IPS-18a (cell line): Measurements from ENCODE around the gene EHD1.
A peak's percentile ranks its signal among the peaks of the same experiment; 100 is the strongest.
"Not testable (repeated sequence)": the region's sequence is repeated elsewhere in the genome, so short reads cannot be mapped to it uniquely, and the experiment has no call there.

ENCODE experiments used
- H3K27ac ChIP-seq: one replicate; pipeline ENCODE4 v1.5.1; 2013; ENCODE audit warnings: low read length
- H3K27me3 ChIP-seq: one replicate; pipeline ENCODE4 v1.6.1; 2013; ENCODE audit warnings: mild to moderate bottlenecking, low read length; ENCODE audit not compliant: control insufficient read depth, insufficient read depth
- H3K36me3 ChIP-seq: one replicate; pipeline ENCODE4 v1.6.1; 2013; ENCODE audit warnings: low read depth, low read length; ENCODE audit not compliant: control insufficient read depth
- H3K4me1 ChIP-seq: one replicate; pipeline ENCODE4 v1.6.1; 2013; ENCODE audit warnings: low read depth, low read length; ENCODE audit not compliant: control insufficient read depth
- H3K4me3 ChIP-seq: one replicate; pipeline ENCODE4 v1.5.1; 2013; ENCODE audit warnings: low read length
- H3K9ac ChIP-seq: one replicate; pipeline ENCODE4 v1.6.1; 2013; ENCODE audit warnings: mild to moderate bottlenecking, low read length, moderate library complexity
- H3K9me3 ChIP-seq: one replicate; pipeline ENCODE4 v1.6.1; 2013; ENCODE audit warnings: low read depth, low read length; ENCODE audit not compliant: control insufficient read depth

EHD1 gene

GRCh38 chr11:64851831-64852351 is 26.5 kb downstream of the EHD1 start:
- no peak overlapping the region for H3K27ac ChIP-seq
- no peak overlapping the region for H3K9ac ChIP-seq
- no peaks in the 10 kb centered on the region for H3K27me3 ChIP-seq
- H3K36me3 ChIP-seq, result no peaks in the 10 kb centered on the region
- no peak overlapping the region for H3K4me3 ChIP-seq
- no peaks in the 10 kb centered on the region for H3K9me3 ChIP-seq
- H3K4me1 ChIP-seq, result peaks cover 6% of the 10 kb centered on the region

DNA sequence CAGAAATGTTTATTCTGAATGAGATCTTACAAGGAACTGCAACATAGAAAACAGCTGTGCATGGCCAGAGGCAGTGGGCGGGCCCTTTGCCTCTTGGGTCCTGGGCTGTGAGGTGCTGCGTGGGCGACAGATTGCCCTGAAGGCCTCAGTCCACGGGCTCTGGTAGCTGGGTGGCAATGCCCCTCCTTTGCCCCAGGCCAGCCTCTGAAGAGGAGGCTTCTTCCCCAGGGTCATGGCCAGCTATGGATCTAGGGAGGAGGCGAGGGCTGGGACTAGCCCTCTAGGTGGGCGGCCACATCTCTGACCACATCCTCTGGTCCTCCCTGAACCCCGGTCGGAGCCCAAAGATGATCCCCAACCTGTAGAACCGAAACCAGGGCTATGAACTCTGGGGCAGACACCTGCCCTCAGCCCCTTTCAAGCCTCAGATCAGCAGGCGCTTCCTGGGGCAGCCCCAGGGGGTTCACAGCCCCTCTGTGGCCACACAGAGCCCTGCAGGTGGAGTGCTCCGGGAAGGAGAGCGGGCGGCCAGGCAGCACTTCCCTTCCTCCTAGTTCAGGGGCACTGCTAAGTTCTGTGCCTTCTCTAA is 27.3 kb downstream of the EHD1 start:
- Histone ChIP-seq H3K27me3 (no peaks in the 10 kb centered on the region), H3K4me1 (peaks cover 6% of the 10 kb centered on the region), H3K36me3 (no peaks in the 10 kb centered on the region), H3K9me3 (no peaks in the 10 kb centered on the region), H3K4me3 (no peak overlapping the region), H3K27ac (no peak overlapping the region), H3K9ac (no peak overlapping the region)

DNA sequence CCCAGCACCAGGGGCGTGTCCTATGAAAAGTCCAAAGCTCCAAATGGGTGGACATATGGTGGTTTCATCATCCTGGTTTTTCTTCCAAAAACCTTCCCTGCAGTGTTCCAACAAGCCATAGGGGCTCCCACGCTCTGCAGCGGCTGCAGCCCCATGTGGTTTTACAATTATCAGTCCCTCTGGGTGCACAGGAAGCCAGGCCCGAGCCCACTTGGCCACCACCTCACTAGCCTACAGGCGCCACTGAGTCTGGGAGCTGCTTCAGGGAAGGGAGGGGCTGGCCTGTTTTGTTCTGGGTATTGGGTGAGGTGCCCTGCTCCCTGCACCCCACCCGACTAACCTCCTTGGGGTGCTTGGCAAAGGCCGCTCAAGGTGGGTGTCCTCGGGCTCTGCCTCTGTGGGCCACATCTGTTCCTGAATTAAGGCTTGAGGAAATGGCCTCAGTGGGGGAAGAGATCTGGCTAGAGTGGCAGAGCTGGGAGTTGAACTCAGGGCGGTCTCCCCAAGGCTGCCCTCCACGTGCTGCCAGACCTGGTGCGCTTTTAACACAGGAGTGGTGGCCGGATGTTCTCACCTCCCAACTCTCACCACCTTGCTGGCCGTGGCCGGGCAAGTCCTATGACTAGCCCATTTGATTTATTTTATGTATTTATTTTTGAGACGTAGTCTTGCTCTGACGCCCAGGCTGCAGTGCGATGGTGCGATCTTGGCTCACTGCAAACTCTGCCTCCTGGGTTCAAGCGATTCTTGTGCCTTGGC is 28.6 kb downstream of the EHD1 start:
- Histone ChIP-seq H3K9me3 (no peaks in the 10 kb centered on the region), H3K4me1 (peaks cover 6% of the 10 kb centered on the region), H3K27ac (no peak overlapping the region), H3K9ac (no peak overlapping the region), H3K4me3 (no peak overlapping the region), H3K36me3 (no peaks in the 10 kb centered on the region), H3K27me3 (no peaks in the 10 kb centered on the region)

GRCh38 chr11:64848826-64849597 is 29.4 kb downstream of the EHD1 start:
- peaks cover 6% of the 10 kb centered on the region for H3K4me1 ChIP-seq

DNA sequence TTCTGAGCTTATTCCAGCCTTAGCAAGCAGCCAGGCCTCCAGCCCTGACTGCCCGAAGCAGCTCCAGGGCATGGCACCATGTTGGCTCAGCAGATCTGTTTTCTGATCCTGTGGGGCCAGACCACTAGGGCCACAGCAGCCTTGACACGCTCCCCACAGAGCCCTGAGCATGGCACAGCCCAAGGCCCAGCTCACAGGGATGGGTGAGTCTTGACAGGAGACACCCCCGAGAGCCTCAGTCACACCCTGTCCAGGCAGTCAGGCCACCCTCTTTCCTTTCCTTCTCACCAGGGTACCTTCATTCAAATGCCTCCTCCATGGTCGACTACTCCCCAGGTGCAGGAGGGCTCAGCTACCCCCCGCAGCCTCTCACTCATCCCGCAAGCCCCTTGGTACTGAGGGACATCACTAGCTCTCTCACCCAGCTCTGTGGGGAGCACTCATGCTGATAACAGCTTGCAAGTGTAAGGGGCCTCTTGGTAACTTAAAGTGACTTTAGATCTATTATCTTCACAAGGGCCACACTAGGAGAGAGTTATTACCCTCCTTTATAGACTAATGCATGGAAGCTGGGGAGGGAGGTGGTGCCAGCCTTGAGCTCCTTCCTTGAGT is 30.1 kb downstream of the EHD1 start:
- Histone ChIP-seq H3K27ac (no peak overlapping the region), H3K4me3 (no peak overlapping the region), H3K9me3 (no peaks in the 10 kb centered on the region), H3K36me3 (no peaks in the 10 kb centered on the region), H3K9ac (no peak overlapping the region), H3K4me1 (peaks cover 6% of the 10 kb centered on the region), H3K27me3 (no peaks in the 10 kb centered on the region)

More at GRCh38 chr11:64848826-64849597, 29.4 kb downstream of the EHD1 start:
- Histone ChIP-seq H3K27ac (no peak overlapping the region), H3K36me3 (no peaks in the 10 kb centered on the region), H3K27me3 (no peaks in the 10 kb centered on the region), H3K9ac (no peak overlapping the region), H3K4me3 (no peak overlapping the region), H3K9me3 (no peaks in the 10 kb centered on the region)

GRCh38 chr11:64846998-64847666 is 31.3 kb downstream of the EHD1 start:
- Histone ChIP-seq H3K9me3 (no peaks in the 10 kb centered on the region), H3K4me1 (peaks cover 11% of the 10 kb centered on the region), H3K4me3 (no peak overlapping the region), H3K36me3 (no peaks in the 10 kb centered on the region), H3K9ac (no peak overlapping the region), H3K27me3 (no peaks in the 10 kb centered on the region), H3K27ac (peak overlapping the region; percentile 39)

DNA sequence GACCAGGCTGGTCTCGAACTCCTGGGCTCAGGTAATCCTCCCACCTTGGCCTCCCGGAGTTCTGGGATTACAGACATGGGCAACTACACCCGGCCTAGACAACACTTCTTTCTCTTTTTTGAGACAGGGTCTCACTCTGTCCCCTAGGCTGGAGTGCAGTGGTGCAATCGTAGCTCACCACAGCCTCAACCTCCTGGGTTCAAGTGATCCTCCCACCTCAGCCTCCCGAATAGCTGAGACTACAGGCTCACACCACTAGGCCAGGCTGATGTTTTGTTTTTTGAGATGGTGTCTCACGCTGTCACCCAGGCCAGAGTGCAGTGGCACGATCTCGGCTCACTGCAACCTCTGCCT is 32.7 kb downstream of the EHD1 start:
- H3K27me3 ChIP-seq, H3K4me1 ChIP-seq, H3K27ac ChIP-seq: not testable (repeated sequence)

GRCh38 chr11:64845129-64845775 is 33.2 kb downstream of the EHD1 start:
- Histone ChIP-seq H3K9me3 (no peaks in the 10 kb centered on the region), H3K4me1 (peaks cover 10% of the 10 kb centered on the region), H3K4me3 (peak overlapping the region; percentile 71), H3K27me3 (no peaks in the 10 kb centered on the region), H3K27ac (no peak overlapping the region), H3K9ac (peak overlapping the region; percentile 58), H3K36me3 (no peaks in the 10 kb centered on the region)

More for the DNA sequence above, 32.7 kb downstream of the EHD1 start:
- not testable (repeated sequence) for H3K9ac ChIP-seq, H3K4me3 ChIP-seq, H3K9me3 ChIP-seq, H3K36me3 ChIP-seq

DNA sequence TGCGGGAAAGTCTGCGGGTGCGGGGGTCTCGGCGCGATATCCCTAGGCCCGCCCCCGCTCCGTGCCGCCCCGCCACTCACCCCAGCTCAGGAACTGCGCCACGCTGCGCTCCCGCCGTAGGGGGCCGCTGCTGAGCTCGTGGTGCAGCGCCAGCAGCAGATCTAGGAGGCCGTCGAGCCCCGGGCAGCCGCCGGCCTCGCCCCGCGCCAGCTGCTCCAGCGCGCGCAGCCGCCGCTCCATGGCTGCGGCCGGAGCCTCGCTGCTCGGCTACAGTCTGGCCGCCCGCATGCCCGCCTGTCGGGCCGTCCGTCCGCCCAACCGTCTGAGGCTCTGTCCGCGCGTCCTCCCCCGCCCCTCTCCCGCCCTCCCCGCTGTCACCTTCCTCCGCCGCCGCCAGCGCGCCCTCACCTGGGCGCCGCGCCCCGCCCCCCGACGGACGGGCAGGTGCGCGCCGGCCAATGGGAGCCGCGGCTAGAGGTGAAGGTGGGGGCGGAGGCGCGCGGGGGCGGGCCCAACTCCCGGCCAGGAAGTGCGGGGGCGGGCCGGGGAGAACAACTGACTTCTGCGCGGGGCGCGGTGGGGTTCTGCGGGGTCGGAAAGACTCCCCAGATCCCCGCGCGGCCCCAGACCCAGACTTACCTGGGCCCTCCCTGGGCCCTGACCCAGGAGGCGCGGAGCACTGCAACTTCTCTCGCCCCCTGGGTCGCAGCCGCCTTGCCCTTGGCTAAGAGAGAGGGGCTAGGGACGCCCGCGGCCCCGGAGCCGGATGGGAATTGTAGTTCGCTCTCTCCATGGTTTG is 33.9 kb downstream of the EHD1 start, which contains the start of gene CDC42BPG:
Gene CDC42BPG, minus strand, starts transcription at position 324 of the 799 bp plus-strand sequence. Its CDS starts 84 bp downstream, at position 240.
- no peak within 1 kb of the TSS for H3K27ac ChIP-seq

DNA sequence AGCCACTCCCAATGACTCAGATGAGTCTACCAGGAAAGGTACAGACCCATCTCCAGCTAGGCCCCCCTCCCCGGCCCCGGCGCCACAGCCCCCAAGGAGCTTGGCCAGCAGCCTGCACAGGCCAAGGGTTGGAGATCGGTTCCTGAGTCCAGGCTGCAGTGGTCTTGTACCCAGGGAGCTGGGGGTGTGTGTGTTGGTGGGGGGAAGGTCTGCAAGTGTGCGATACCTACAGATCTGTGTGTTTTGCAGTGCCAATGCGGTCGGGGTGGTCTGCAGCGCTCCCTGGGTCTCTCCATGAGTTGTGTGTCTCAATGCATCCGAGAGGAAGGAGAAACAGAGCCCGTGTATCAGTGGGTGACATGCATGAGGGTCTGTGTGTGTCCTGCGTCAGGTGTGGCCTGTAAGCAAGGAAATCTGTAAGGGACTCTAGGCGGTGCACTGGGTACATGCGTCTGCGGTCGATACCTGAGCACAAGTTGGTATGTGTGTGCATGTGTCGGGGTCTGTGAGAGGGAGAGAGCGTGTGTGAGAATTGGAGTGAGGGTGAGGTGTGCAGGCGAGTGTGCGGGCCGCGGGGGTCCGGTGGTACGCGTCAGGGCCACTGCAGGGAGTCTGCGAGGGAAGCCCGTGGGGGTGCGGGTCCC is 34.6 kb downstream of the EHD1 start:
- peaks cover 10% of the 10 kb centered on the region for H3K4me1 ChIP-seq
- no peaks in the 10 kb centered on the region for H3K27me3 ChIP-seq
- H3K9me3 ChIP-seq, result no peaks in the 10 kb centered on the region
- H3K27ac ChIP-seq, result no peak overlapping the region
- H3K4me3 ChIP-seq, result peak overlapping the region; percentile 71
- no peak overlapping the region for H3K9ac ChIP-seq
- H3K36me3 ChIP-seq, result peaks cover 9% of the 10 kb centered on the region

More for the DNA sequence above, 33.9 kb downstream of the EHD1 start, which contains the start of gene CDC42BPG:
- H3K27me3 ChIP-seq, result no peaks in the 10 kb centered on the region
- peaks cover 10% of the 10 kb centered on the region for H3K4me1 ChIP-seq
- no peaks in the 10 kb centered on the region for H3K9me3 ChIP-seq
- H3K9ac ChIP-seq, result peak within 1 kb of the TSS; percentile 58
- peak within 1 kb of the TSS; percentile 71 for H3K4me3 ChIP-seq
- H3K36me3 ChIP-seq, result peaks cover 3% of the 10 kb centered on the region
